A549 (cell line): ENCODE data around the gene LRRC4. TPM values are rescaled to one million over a fixed set of nuclear protein-coding genes. Genes with fewer than 3 reads are reported as not detected.

Experiments
- ATAC-seq, 2 experiments: fragments of 200-7000 bp in 1 of 2; fragments of >200 bp in 1 of 2; cut with Nextera tagmentation in 1 of 2; cut with Tn5 transposase in 1 of 2; 3 replicates each; pipeline versions ENCODE4 v1.8.0 to v1.9.1; 2018 to 2020; ENCODE audit warnings: mild to moderate bottlenecking in 1 of 2, moderate library complexity in 1 of 2
- CTCF ChIA-PET: fragments of 300-600 bp; sonication (Branson Sonifier 250); formaldehyde crosslinking; extraction: SDS; loops from one replicate; lab custom pipeline; 2021; ENCODE audit warnings: antibody characterized with exemption, inconsistent platforms; lab: Yijun Ruan, JAX
- POLR2A ChIA-PET: fragments of 350-600 bp; formaldehyde crosslinking; extraction: SDS; loops from one replicate; lab custom pipeline; 2021; ENCODE audit warnings: antibody characterized with exemption, inconsistent platforms; lab: Yijun Ruan, JAX
- DNase-seq, 2 experiments: peaks; one replicate each; pipeline versions ENCODE4 v3.0.0 to v3.0.0-alpha.2; 2011 to 2016; ENCODE audit warnings: low read depth in 1 of 2, low spot score in 1 of 2
- FAIRE-seq: peaks from 2 replicates; lab custom pipeline; 2011; peaks lifted over from hg19 to GRCh38; lab: Jason Lieb, UNC
- H3K27ac ChIP-seq, 2 experiments: fragments of >200 bp; sonication (Bioruptor Twin); formaldehyde crosslinking; 3 replicates each; pipeline ENCODE4 v1.5.1; 2016 to 2017
- H3K4me1 ChIP-seq: fragments of >200 bp; sonication (Bioruptor Twin); formaldehyde crosslinking; 3 replicates; pipeline ENCODE4 v1.6.1; 2016
- H3K4me2 ChIP-seq: fragments of >200 bp; sonication (Bioruptor Twin); formaldehyde crosslinking; 3 replicates; pipeline ENCODE4 v1.6.1; 2016
- H3K4me3 ChIP-seq: fragments of >200 bp; sonication (Bioruptor Twin); formaldehyde crosslinking; 3 replicates; pipeline ENCODE4 v1.5.1; 2016
- H3K9me3 ChIP-seq: fragments of >200 bp; sonication (Bioruptor Twin); formaldehyde crosslinking; 3 replicates; pipeline ENCODE4 v1.6.1; 2016
- BHLHE40 ChIP-seq: IDR thresholded peaks from 2 replicates; pipeline ENCODE4 v1.6.1; 2012; ENCODE audit warnings: low read depth, low read length, inconsistent platforms
- CBX8 ChIP-seq: fragments of 200-600 bp; sonication (generic); IDR thresholded peaks from 2 replicates; pipeline ENCODE4 v1.6.1; 2016
- EHF ChIP-seq: fragments of 250-450 bp; sonication (Bioruptor Pico); IDR thresholded peaks from 2 replicates; pipeline ENCODE4 v1.5.0; 2020; ENCODE audit warnings: mild to moderate bottlenecking
- EHMT2 ChIP-seq: fragments of 200-600 bp; sonication (generic); IDR thresholded peaks from 2 replicates; pipeline ENCODE4 v1.6.1; 2016; ENCODE audit warnings: antibody characterized with exemption, low read depth, mild to moderate bottlenecking, moderate library complexity
- FOSL2 ChIP-seq, 2 experiments: fragments of 450-650 bp in 1 of 2; fragments of >200 bp in 1 of 2; sonication (Bioruptor Twin) in 1 of 2; formaldehyde crosslinking; IDR thresholded peaks; 2 replicates each; pipeline versions ENCODE4 v1.5.0 to v1.6.1; 2016 to 2020; ENCODE audit warnings: mild to moderate bottlenecking in 1 of 2, moderate library complexity in 1 of 2
- FOXS1 ChIP-seq: fragments of 250-450 bp; sonication (Bioruptor Pico); IDR thresholded peaks from 2 replicates; pipeline ENCODE4 v1.5.0; 2020; ENCODE audit warnings: mild to moderate bottlenecking, moderate library complexity
- HES2 ChIP-seq: fragments of >200 bp; sonication (Bioruptor Twin); formaldehyde crosslinking; IDR thresholded peaks from 2 replicates; pipeline ENCODE4 v1.6.1; 2016
- HOXB13 ChIP-seq: fragments of 250-450 bp; sonication (Bioruptor Pico); IDR thresholded peaks from 2 replicates; pipeline ENCODE4 v1.5.0; 2020; ENCODE audit warnings: low read depth, mild to moderate bottlenecking, moderate library complexity
- HOXB5 ChIP-seq: fragments of 250-450 bp; sonication (Bioruptor Pico); IDR thresholded peaks from 2 replicates; pipeline ENCODE4 v1.5.0; 2020; ENCODE audit warnings: mild to moderate bottlenecking, moderate library complexity
- JUNB ChIP-seq: fragments of >200 bp; sonication (Bioruptor Twin); formaldehyde crosslinking; IDR thresholded peaks from 2 replicates; pipeline ENCODE4 v1.6.1; 2016
- KDM1A ChIP-seq: fragments of 200-600 bp; sonication (generic); IDR thresholded peaks from 2 replicates; pipeline ENCODE4 v1.6.1; 2016; ENCODE audit warnings: low read depth, mild to moderate bottlenecking
- KDM5A ChIP-seq: fragments of 200-600 bp; sonication (generic); IDR thresholded peaks from 2 replicates; pipeline ENCODE4 v1.6.1; 2016; ENCODE audit warnings: antibody characterized with exemption, mild to moderate bottlenecking
- NPAS2 ChIP-seq: fragments of 250-450 bp; sonication (Bioruptor Pico); IDR thresholded peaks from 2 replicates; pipeline ENCODE4 v1.8.0; 2022; ENCODE audit warnings: mild to moderate bottlenecking, moderate library complexity, borderline replicate concordance
- POLR2A ChIP-seq: IDR thresholded peaks from 2 replicates; pipeline ENCODE4 v1.6.1; 2012; ENCODE audit warnings: mild to moderate bottlenecking, low read length
- RARB ChIP-seq: fragments of 250-450 bp; sonication (Bioruptor Pico); IDR thresholded peaks from 2 replicates; pipeline ENCODE4 v1.8.0; 2021; ENCODE audit warnings: mild to moderate bottlenecking, moderate library complexity
- REST ChIP-seq: fragments of 200-600 bp; sonication (generic); IDR thresholded peaks from 2 replicates; pipeline ENCODE4 v1.6.1; 2016; ENCODE audit warnings: antibody characterized with exemption, mild to moderate bottlenecking, moderate library complexity
- RNF2 ChIP-seq: fragments of 200-600 bp; sonication (generic); IDR thresholded peaks from 2 replicates; pipeline ENCODE4 v1.6.1; 2016; ENCODE audit warnings: low read depth, mild to moderate bottlenecking, antibody characterized with exemption, moderate library complexity, borderline replicate concordance
- SMC3 ChIP-seq: fragments of >200 bp; sonication (Bioruptor Twin); formaldehyde crosslinking; IDR thresholded peaks from 3 replicates; pipeline ENCODE4 v1.6.1; 2018; ENCODE audit warnings: inconsistent platforms
- ZNF302 ChIP-seq: fragments of 250-450 bp; sonication (Bioruptor Pico); IDR thresholded peaks from 2 replicates; pipeline ENCODE4 v1.9.0; 2021; ENCODE audit warnings: inconsistent platforms, mild to moderate bottlenecking, moderate library complexity
- ZSCAN20 ChIP-seq: fragments of 250-450 bp; sonication (Bioruptor Pico); IDR thresholded peaks from 2 replicates; pipeline ENCODE4 v1.8.0; 2022; ENCODE audit warnings: mild to moderate bottlenecking, moderate library complexity
- WGBS: methylation state at CpG from one replicate; pipeline ENCODE4 v1.1.6; 2017; ENCODE audit errors: missing lambda C conversion rate; 5-methylcytosine and 5-hydroxymethylcytosine counted together
- polyA minus RNA-seq: library from RNA; depleted of rRNA, polyadenylated mRNA; stranded (reverse); fragments of >200 nt; gene quantifications from 2 replicates; pipeline ENCODE4 v1.2.3, GENCODE V29; 2011; rRNA and poly(A)+ RNA removed
- polyA plus RNA-seq, 4 experiments: library from polyadenylated mRNA; depleted of rRNA in 3 of 4; stranded (reverse); fragments of >200 nt; fragmentation: RNase III in 1 of 4; extraction: RNeasy Plus Mini Kit Qiagen cat#74134 plus additional on column Dnase treatment in 1 of 4; gene quantifications; 2 replicates in 3 of 4; 3 replicates in 1 of 4; pipeline ENCODE4 v1.2.3, GENCODE V29; 2011 to 2017
- TF ChIP-seq, protein P1 (sequence below): fragments of 250-450 bp; sonication (Bioruptor Pico); IDR thresholded peaks from 2 replicates; pipeline ENCODE4 v1.5.0; 2020; ENCODE audit warnings: low read depth, mild to moderate bottlenecking, moderate library complexity
- TF ChIP-seq, protein P2 (sequence below): fragments of 450-650 bp; IDR thresholded peaks from 2 replicates; pipeline ENCODE4 v1.6.1; 2014; ENCODE audit warnings: antibody characterized with exemption

LRRC4 gene
- not detected in 2 replicates for polyA plus RNA-seq (2011; rRNA removed)
- polyA plus RNA-seq (2012; cell fraction: cytosol; rRNA removed): not detected in 2 replicates
- polyA plus RNA-seq (2012; cell fraction: nucleus; rRNA removed): not detected in 2 replicates
- polyA plus RNA-seq (2017; fragmentation: RNase III; extraction: RNeasy Plus Mini Kit Qiagen cat#74134 plus additional on column Dnase treatment): not detected in 3 replicates
- polyA minus RNA-seq: not detected in 2 replicates

- no peak for TF ChIP-seq NPAS2 (CRISPR knock-in tag)
- no peak for TF ChIP-seq RNF2
- TF ChIP-seq BHLHE40: no peak
- no peak for TF ChIP-seq FOSL2 (IDR thresholded peaks at IDR 0.05)
- TF ChIP-seq FOSL2 (CRISPR knock-in tag; IDR thresholded peaks at IDR 0.05): no peak
- no peak for TF ChIP-seq EHMT2
- no peak for TF ChIP-seq CBX8
- TF ChIP-seq, protein P1, sequence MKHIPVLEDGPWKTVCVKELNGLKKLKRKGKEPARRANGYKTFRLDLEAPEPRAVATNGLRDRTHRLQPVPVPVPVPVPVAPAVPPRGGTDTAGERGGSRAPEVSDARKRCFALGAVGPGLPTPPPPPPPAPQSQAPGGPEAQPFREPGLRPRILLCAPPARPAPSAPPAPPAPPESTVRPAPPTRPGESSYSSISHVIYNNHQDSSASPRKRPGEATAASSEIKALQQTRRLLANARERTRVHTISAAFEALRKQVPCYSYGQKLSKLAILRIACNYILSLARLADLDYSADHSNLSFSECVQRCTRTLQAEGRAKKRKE (CRISPR knock-in tag): no peak
- no peak for TF ChIP-seq POLR2A
- TF ChIP-seq FOXS1 (CRISPR knock-in tag): no peak
- TF ChIP-seq, protein P2, sequence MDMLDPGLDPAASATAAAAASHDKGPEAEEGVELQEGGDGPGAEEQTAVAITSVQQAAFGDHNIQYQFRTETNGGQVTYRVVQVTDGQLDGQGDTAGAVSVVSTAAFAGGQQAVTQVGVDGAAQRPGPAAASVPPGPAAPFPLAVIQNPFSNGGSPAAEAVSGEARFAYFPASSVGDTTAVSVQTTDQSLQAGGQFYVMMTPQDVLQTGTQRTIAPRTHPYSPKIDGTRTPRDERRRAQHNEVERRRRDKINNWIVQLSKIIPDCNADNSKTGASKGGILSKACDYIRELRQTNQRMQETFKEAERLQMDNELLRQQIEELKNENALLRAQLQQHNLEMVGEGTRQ: no peak
- no peak for TF ChIP-seq EHF (CRISPR knock-in tag)
- no peak for TF ChIP-seq SMC3
- no peak for TF ChIP-seq RARB
- no peak for TF ChIP-seq HOXB13
- TF ChIP-seq KDM5A: no peak
- no peak for TF ChIP-seq REST
- no peak for TF ChIP-seq JUNB
- no peak for TF ChIP-seq HES2
- no peak for ATAC-seq
- no peak for DNase-seq
- POLR2A ChIA-PET: no interaction called here
- CTCF ChIA-PET: no interaction called here
- H3K27ac ChIP-seq: no peak within 1 kb of the TSS
- no peak for FAIRE-seq
- no peak within 1 kb of the TSS for H3K4me2 ChIP-seq
- WGBS: 94% methylated on average over 83 of the region's 87 CpGs
- no peak within 1 kb of the TSS for H3K4me3 ChIP-seq
- H3K4me1 ChIP-seq: peaks cover 5% of the 10 kb centered on the region; the same call in 2 of the 3 replicates
- H3K9me3 ChIP-seq: no peaks in the 10 kb centered on the region
Observed at GRCh38 chr7:128030654-128031611, at the start of gene LRRC4. TSS of gene LRRC4 (minus strand) at chr7:128031437. CDS start at chr7:128030640, 797 bp downstream.

GRCh38 chr7:128080169-128080568, 48.9 kb upstream of the LRRC4 start:
- no peak overlapping the region for H3K4me2 ChIP-seq
- H3K9me3 ChIP-seq: no peaks in the 10 kb centered on the region
- DNase-seq (no peak), FAIRE-seq (no peak), ATAC-seq (no peak)
- no peak overlapping the region for H3K27ac ChIP-seq
- POLR2A ChIA-PET: no interaction called here
- no peaks in the 10 kb centered on the region for H3K4me1 ChIP-seq
- CTCF ChIA-PET: interaction anchor here (1.4 kb wide), 1 partner anchor 19 kb away, joined by 3 read pairs; no protein-coding TSS in a partner anchor
- TF ChIP-seq KDM1A (no peak), ZNF302 (CRISPR knock-in tag) (no peak), HOXB5 (CRISPR knock-in tag) (no peak), ZSCAN20 (no peak)
- no peak overlapping the region for H3K4me3 ChIP-seq
- WGBS: 96% methylated on average over 7 of the region's 7 CpGs
